HepG2 (cell line): ENCODE data around the gene PRIM2. TPM values are rescaled to one million over a fixed set of nuclear protein-coding genes. Genes with fewer than 3 reads are reported as not detected.

Experiments used
- ATAC-seq: fragments of 200-7000 bp; cut with Tn5 transposase; 3 replicates; pipeline ENCODE4 v1.9.1; 2020; ENCODE audit warnings: mild to moderate bottlenecking, moderate library complexity
- BruUV-seq: library from RNA; stranded (reverse); fragments of 400-500 nt; replicated peaks from 2 replicates; lab custom pipeline; 2021; lab: Mats Ljungman, UMichigan
- CTCF ChIA-PET: fragments of 300-600 bp; formaldehyde crosslinking; extraction: SDS; loops from one replicate; lab custom pipeline; 2021; ENCODE audit warnings: low total read pairs, inconsistent platforms, low intra/inter-chr PET ratio; lab: Yijun Ruan, JAX
- POLR2A ChIA-PET: fragments of 350-600 bp; sonication (Branson Sonifier 250); formaldehyde crosslinking; loops from one replicate; lab custom pipeline; 2020; ENCODE audit warnings: antibody characterized with exemption, inconsistent platforms; lab: Yijun Ruan, JAX
- DNase-seq: peaks from one replicate; pipeline ENCODE4 v3.0.0-alpha.2; 2015; ENCODE audit warnings: low spot score
- FAIRE-seq: peaks from 3 replicates; lab custom pipeline; 2011; peaks lifted over from hg19 to GRCh38; lab: Jason Lieb, UNC
- H2AFZ ChIP-seq: one replicate; pipeline ENCODE4 v1.6.1; 2011; ENCODE audit warnings: low read length, inconsistent platforms
- H3K27ac ChIP-seq: fragments of 300-600 bp; 3 replicates; pipeline ENCODE4 v1.8.0; 2011; ENCODE audit warnings: mixed run types, mild to moderate bottlenecking, mixed read lengths, low read length, inconsistent platforms; ENCODE audit not compliant: insufficient read depth; ENCODE audit errors: extremely low read length
- H3K27me3 ChIP-seq, 2 experiments: fragments of 200-600 bp in 1 of 2; 2 replicates in 1 of 2; 3 replicates in 1 of 2; pipeline versions ENCODE4 v1.6.0 to v1.8.0; 2011; ENCODE audit warnings: low read length in 2 of 2, mild to moderate bottlenecking in 2 of 2, moderate library complexity in 2 of 2, inconsistent platforms in 1 of 2; ENCODE audit not compliant: insufficient read depth in 2 of 2, control insufficient read depth in 1 of 2
- H3K36me3 ChIP-seq, 2 experiments: fragments of 200-600 bp in 1 of 2; replicated peaks in 1 of 2; 2 replicates in 1 of 2; 3 replicates in 1 of 2; pipeline versions ENCODE4 v1.5.1 to v1.8.0; 2011; ENCODE audit warnings: low read length in 2 of 2, inconsistent platforms in 1 of 2; ENCODE audit not compliant: insufficient read depth in 2 of 2, control insufficient read depth in 1 of 2
- H3K4me1 ChIP-seq: 2 replicates; pipeline ENCODE4 v1.5.1; 2012; ENCODE audit warnings: low read length, inconsistent platforms; ENCODE audit not compliant: insufficient read depth
- H3K4me2 ChIP-seq: 2 replicates; pipeline ENCODE4 v1.6.0; 2011; ENCODE audit warnings: low read depth, low read length, inconsistent platforms
- H3K4me3 ChIP-seq, 3 experiments: fragments of 200-600 bp in 1 of 3; sonication (generic), shearing (Covaris generic) in 1 of 3; replicated peaks in 1 of 3; 2 replicates each; pipeline ENCODE4 v1.5.1; 2011 to 2016; ENCODE audit warnings: low read length in 3 of 3, inconsistent platforms in 2 of 3, low read depth in 2 of 3, mild to moderate bottlenecking in 2 of 3, control low read depth in 1 of 3, mixed read lengths in 1 of 3; ENCODE audit not compliant: insufficient read depth in 1 of 3
- H3K79me2 ChIP-seq: one replicate; pipeline ENCODE4 v1.6.1; 2011; ENCODE audit warnings: low read length, inconsistent platforms; ENCODE audit not compliant: insufficient read depth
- H3K9ac ChIP-seq: 2 replicates; pipeline ENCODE4 v1.6.0; 2011; ENCODE audit warnings: mild to moderate bottlenecking, low read depth, low read length, inconsistent platforms; ENCODE audit not compliant: insufficient read depth
- H3K9me3 ChIP-seq: 2 replicates; pipeline ENCODE4 v1.5.1; 2012; ENCODE audit warnings: mild to moderate bottlenecking, low read length
- H4K20me1 ChIP-seq: 2 replicates; pipeline ENCODE4 v1.6.0; 2011; ENCODE audit warnings: inconsistent platforms, mild to moderate bottlenecking, low read length, moderate library complexity; ENCODE audit not compliant: insufficient read depth
- ARNT ChIP-seq: fragments of 450-650 bp; IDR thresholded peaks from 2 replicates; pipeline ENCODE4 v1.6.1; 2017
- BRCA1 ChIP-seq: sonication (generic); formaldehyde crosslinking; IDR thresholded peaks from 2 replicates; pipeline ENCODE4 v1.4.0; 2020; ENCODE audit warnings: missing genetic modification reagents
- HOMEZ ChIP-seq: IDR thresholded peaks from 2 replicates; pipeline ENCODE4 v1.6.1; 2016; ENCODE audit warnings: low read depth
- HOXA3 ChIP-seq: sonication (generic); formaldehyde crosslinking; IDR thresholded peaks from 2 replicates; pipeline ENCODE4 v1.5.0; 2020; ENCODE audit warnings: missing genetic modification reagents
- JUND ChIP-seq: sonication (generic); formaldehyde crosslinking; IDR thresholded peaks from 2 replicates; pipeline ENCODE4 v1.8.0; 2022; ENCODE audit warnings: mild to moderate bottlenecking, missing genetic modification reagents
- NONO ChIP-seq, 2 experiments: fragments of 450-650 bp in 1 of 2; sonication (generic) in 1 of 2; formaldehyde crosslinking in 1 of 2; IDR thresholded peaks in 1 of 2; conservative IDR thresholded peaks in 1 of 2; 2 replicates each; pipeline versions ENCODE4 v1.6.1 to v1.8.0; 2017 to 2022; ENCODE audit warnings: mild to moderate bottlenecking in 1 of 2, missing genetic modification reagents in 1 of 2, moderate library complexity in 1 of 2
- RELA ChIP-seq: sonication (generic); formaldehyde crosslinking; IDR thresholded peaks from 2 replicates; pipeline ENCODE4 v1.4.0; 2020; ENCODE audit warnings: missing genetic modification reagents
- ZIK1 ChIP-seq: sonication (generic); formaldehyde crosslinking; IDR thresholded peaks from 2 replicates; pipeline ENCODE4 v1.5.0; 2020; ENCODE audit warnings: mild to moderate bottlenecking, low read depth, missing genetic modification reagents, borderline replicate concordance
- ZNF251 ChIP-seq: sonication (generic); formaldehyde crosslinking; IDR thresholded peaks from 2 replicates; pipeline ENCODE4 v1.9.0; 2021; ENCODE audit warnings: mild to moderate bottlenecking, missing genetic modification reagents
- ZNF274 ChIP-seq: sonication (generic); formaldehyde crosslinking; IDR thresholded peaks from 2 replicates; pipeline ENCODE4 v1.5.1; 2020; ENCODE audit warnings: mild to moderate bottlenecking, missing genetic modification reagents
- ZNF34 ChIP-seq: sonication (generic); formaldehyde crosslinking; IDR thresholded peaks from 2 replicates; pipeline ENCODE4 v1.4.0; 2020; ENCODE audit warnings: mild to moderate bottlenecking, missing genetic modification reagents, borderline replicate concordance
- ZNF709 ChIP-seq: sonication (generic); formaldehyde crosslinking; IDR thresholded peaks from 2 replicates; pipeline ENCODE4 v1.5.0; 2020; ENCODE audit warnings: mild to moderate bottlenecking, missing genetic modification reagents
- ZNF740 ChIP-seq: sonication (generic); formaldehyde crosslinking; IDR thresholded peaks from 2 replicates; pipeline ENCODE4 v1.4.0; 2020; ENCODE audit warnings: missing genetic modification reagents
- ZNF772 ChIP-seq: sonication (generic); formaldehyde crosslinking; IDR thresholded peaks from 2 replicates; pipeline ENCODE4 v1.5.0; 2020; ENCODE audit warnings: mild to moderate bottlenecking, missing genetic modification reagents
- ZNF839 ChIP-seq: sonication (generic); formaldehyde crosslinking; IDR thresholded peaks from 2 replicates; pipeline ENCODE4 v1.4.0; 2020; ENCODE audit warnings: missing genetic modification reagents, mild to moderate bottlenecking, borderline replicate concordance
- WGBS: methylation state at CpG from one replicate; pipeline ENCODE4 v1.1.6; 2017; ENCODE audit warnings: low lambda C conversion rate; 5-methylcytosine and 5-hydroxymethylcytosine counted together
- in situ Hi-C: cut with HindIII; loops from 2 replicates; pipeline ENCODE4 v1.10.0; 2017; ENCODE audit warnings: low pct_unique_long_range_greater_than_20kb; ENCODE audit not compliant: extremely low pct_ligation_motif_present
- intact Hi-C: fragments of 100-400 bp; cut with micrococcal nuclease; formaldehyde crosslinking; loops from one replicate; pipeline ENCODE4 v1.10.0; 2022; ENCODE audit not compliant: unreplicated experiment
- polyA plus RNA-seq, 8 experiments: library from polyadenylated mRNA; depleted of rRNA in 3 of 8; stranded (reverse) in 7 of 8; unstranded in 1 of 8; fragments of >200 nt; fragmentation: Illumina TruSeq in 4 of 8; extraction: Trizol in 4 of 8; gene quantifications; 2 replicates each; pipeline versions ENCODE4 v1.2.1 to v1.2.3, GENCODE V29; 2011 to 2016; ENCODE audit warnings: low read depth in 4 of 8, missing spikeins in 1 of 8, mixed read lengths in 1 of 8; ENCODE audit not compliant: insufficient read depth in 1 of 8
- total RNA-seq, 5 experiments: library from RNA; depleted of rRNA; stranded (reverse); fragments of >200 nt; fragmentation: Illumina TruSeq; extraction: Trizol; gene quantifications; 2 replicates each; pipeline ENCODE4 v1.2.3, GENCODE V29; 2016; ENCODE audit warnings: low read depth in 1 of 5
- TF ChIP-seq, protein P1 (sequence below): sonication (generic); formaldehyde crosslinking; IDR thresholded peaks from 2 replicates; pipeline ENCODE4 v1.8.1; 2022; ENCODE audit warnings: low read depth, mild to moderate bottlenecking, missing genetic modification reagents
- TF ChIP-seq, protein P2 (sequence below): IDR thresholded peaks from 2 replicates; pipeline ENCODE4 v1.6.1; 2016; ENCODE audit warnings: missing compliant biosample characterization, missing genetic modification reagents, borderline replicate concordance
- TF ChIP-seq, protein P3 (sequence below): sonication (generic); formaldehyde crosslinking; IDR thresholded peaks from 2 replicates; pipeline ENCODE4 v1.4.0; 2020; ENCODE audit warnings: missing genetic modification reagents; ENCODE audit errors: not compliant biosample characterization

The PRIM2 gene
- total and polyA plus RNA-seq, 2 of the 13 experiments (the other 11 are each of a cell fraction or from before 2014, with no cell fraction given) = 8.0 to 52.7 TPM

DNA sequence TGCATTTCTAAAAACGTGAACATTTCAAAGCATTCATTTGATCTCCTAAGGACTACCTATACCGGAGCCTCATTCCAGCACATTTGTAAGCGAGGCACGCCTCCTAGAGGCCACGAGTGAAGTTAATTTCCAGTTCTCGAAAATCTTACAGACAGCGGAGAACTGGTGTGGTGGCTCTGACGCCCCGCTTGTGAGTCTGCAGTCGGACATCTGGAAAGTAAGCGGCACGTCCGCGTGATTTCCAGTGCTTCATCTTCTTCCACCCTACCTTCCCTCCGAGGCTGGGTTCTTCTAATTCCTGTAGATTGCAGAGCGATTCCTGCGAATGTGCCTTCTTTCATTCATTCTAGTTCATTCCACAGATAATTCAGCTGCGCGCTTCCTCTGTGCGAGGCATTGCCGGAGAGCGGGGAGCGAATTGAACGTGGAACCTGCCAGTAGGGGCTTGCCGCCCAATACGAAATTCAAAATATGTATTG, 810 bp upstream of the PRIM2 start:
- peak overlapping the region; percentile 76 for H3K9ac ChIP-seq
- peak; percentile 87 for ATAC-seq
- peak overlapping the region; percentile 93 for H2AFZ ChIP-seq
- H3K4me1 ChIP-seq = peaks cover 46% of the 10 kb centered on the region
- H3K79me2 ChIP-seq = peaks cover 15% of the 10 kb centered on the region
- CTCF ChIA-PET = interaction anchor here (0.7 to 3.8 kb wide), 5 partner anchors 49 to 425 kb away, joined by 3 to 39 read pairs (median 6); no protein-coding TSS in a partner anchor
- intact Hi-C loops = loop anchor here (1.0 to 10.0 kb wide), 8 partner anchors 48 to 412 kb away; partner anchors contain the start of genes BAG2, BEND6, RAB23 and ZNF451
- POLR2A ChIA-PET = no interaction called here
- peak overlapping the region; percentile 42 for H3K27ac ChIP-seq
- no peaks in the 10 kb centered on the region for H4K20me1 ChIP-seq
- peak; percentile 90 for DNase-seq
- no TSS peak for BruUV-seq
- H3K9me3 ChIP-seq = no peaks in the 10 kb centered on the region
- H3K4me3 ChIP-seq = peak overlapping the region; percentile 64 to 76 (median 76)
- H3K36me3 ChIP-seq = peaks cover 3 to 26% of the 10 kb centered on the region in 2 experiments
- H3K4me2 ChIP-seq = peak overlapping the region; percentile 95
- no peaks in the 10 kb centered on the region; a peak in 1 of 5 replicates for H3K27me3 ChIP-seq
- in situ Hi-C loops = loop anchor here (5.0 to 25.0 kb wide), 4 partner anchors 52 to 409 kb away; partner anchors contain the start of gene KIAA1586
- peak; percentile 91 for FAIRE-seq
- WGBS = 1% methylated on average over 26 of the region's 26 CpGs
- TF ChIP-seq ARNT (no peak), RELA (CRISPR knock-in tag) (no peak), JUND (CRISPR knock-in tag) (no peak), ZNF709 (CRISPR knock-in tag) (no peak), BRCA1 (CRISPR knock-in tag) (no peak), NONO (IDR thresholded peaks at IDR 0.05) (no peak), NONO (CRISPR knock-in tag; conservative IDR thresholded peaks at IDR 0.05) (no peak), ZNF772 (CRISPR knock-in tag) (peak; percentile 50; the same call in 1 of the 2 replicates), ZNF34 (CRISPR knock-in tag) (peak; percentile 15; the same call in 1 of the 2 replicates), ZNF274 (CRISPR knock-in tag) (no peak), HOMEZ (CRISPR knock-in tag) (no peak), ZIK1 (0 out of 2 replicates have a peak, but pooled peaks have one; percentile 1), ZNF740 (CRISPR knock-in tag) (no peak), HOXA3 (peak; percentile 33; the same call in 1 of the 2 replicates), ZNF251 (no peak), ZNF839 (CRISPR knock-in tag) (no peak)
- TF ChIP-seq, protein P1, sequence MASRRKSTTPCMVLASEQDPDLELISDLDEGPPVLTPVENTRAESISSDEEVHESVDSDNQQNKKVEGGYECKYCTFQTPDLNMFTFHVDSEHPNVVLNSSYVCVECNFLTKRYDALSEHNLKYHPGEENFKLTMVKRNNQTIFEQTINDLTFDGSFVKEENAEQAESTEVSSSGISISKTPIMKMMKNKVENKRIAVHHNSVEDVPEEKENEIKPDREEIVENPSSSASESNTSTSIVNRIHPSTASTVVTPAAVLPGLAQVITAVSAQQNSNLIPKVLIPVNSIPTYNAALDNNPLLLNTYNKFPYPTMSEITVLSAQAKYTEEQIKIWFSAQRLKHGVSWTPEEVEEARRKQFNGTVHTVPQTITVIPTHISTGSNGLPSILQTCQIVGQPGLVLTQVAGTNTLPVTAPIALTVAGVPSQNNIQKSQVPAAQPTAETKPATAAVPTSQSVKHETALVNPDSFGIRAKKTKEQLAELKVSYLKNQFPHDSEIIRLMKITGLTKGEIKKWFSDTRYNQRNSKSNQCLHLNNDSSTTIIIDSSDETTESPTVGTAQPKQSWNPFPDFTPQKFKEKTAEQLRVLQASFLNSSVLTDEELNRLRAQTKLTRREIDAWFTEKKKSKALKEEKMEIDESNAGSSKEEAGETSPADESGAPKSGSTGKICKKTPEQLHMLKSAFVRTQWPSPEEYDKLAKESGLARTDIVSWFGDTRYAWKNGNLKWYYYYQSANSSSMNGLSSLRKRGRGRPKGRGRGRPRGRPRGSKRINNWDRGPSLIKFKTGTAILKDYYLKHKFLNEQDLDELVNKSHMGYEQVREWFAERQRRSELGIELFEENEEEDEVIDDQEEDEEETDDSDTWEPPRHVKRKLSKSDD (CRISPR knock-in tag) = peak; percentile 19; the same call in 1 of the 2 replicates
- TF ChIP-seq, protein P2, sequence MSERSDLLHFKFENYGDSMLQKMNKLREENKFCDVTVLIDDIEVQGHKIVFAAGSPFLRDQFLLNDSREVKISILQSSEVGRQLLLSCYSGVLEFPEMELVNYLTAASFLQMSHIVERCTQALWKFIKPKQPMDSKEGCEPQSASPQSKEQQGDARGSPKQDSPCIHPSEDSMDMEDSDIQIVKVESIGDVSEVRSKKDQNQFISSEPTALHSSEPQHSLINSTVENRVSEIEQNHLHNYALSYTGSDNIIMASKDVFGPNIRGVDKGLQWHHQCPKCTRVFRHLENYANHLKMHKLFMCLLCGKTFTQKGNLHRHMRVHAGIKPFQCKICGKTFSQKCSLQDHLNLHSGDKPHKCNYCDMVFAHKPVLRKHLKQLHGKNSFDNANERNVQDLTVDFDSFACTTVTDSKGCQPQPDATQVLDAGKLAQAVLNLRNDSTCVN (CRISPR knock-in tag) = peak; percentile 24; the same call in 1 of the 2 replicates
- TF ChIP-seq, protein P3, sequence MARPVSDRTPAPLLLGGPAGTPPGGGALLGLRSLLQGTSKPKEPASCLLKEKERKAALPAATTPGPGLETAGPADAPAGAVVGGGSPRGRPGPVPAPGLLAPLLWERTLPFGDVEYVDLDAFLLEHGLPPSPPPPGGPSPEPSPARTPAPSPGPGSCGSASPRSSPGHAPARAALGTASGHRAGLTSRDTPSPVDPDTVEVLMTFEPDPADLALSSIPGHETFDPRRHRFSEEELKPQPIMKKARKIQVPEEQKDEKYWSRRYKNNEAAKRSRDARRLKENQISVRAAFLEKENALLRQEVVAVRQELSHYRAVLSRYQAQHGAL (CRISPR knock-in tag) = no peak
